ENCODE measurements around the gene QARS1. TPM values are rescaled to one million over a fixed set of nuclear protein-coding genes. Genes with fewer than 3 reads are reported as not detected.
A peak's percentile ranks its signal among the peaks of the same experiment; 100 is the strongest.

The QARS1 gene
- 220 and 257 TPM in 2 replicates for total RNA-seq (2014; rRNA removed; shearing (Covaris generic); ENCODE audit: low replicate concordance)

DNA sequence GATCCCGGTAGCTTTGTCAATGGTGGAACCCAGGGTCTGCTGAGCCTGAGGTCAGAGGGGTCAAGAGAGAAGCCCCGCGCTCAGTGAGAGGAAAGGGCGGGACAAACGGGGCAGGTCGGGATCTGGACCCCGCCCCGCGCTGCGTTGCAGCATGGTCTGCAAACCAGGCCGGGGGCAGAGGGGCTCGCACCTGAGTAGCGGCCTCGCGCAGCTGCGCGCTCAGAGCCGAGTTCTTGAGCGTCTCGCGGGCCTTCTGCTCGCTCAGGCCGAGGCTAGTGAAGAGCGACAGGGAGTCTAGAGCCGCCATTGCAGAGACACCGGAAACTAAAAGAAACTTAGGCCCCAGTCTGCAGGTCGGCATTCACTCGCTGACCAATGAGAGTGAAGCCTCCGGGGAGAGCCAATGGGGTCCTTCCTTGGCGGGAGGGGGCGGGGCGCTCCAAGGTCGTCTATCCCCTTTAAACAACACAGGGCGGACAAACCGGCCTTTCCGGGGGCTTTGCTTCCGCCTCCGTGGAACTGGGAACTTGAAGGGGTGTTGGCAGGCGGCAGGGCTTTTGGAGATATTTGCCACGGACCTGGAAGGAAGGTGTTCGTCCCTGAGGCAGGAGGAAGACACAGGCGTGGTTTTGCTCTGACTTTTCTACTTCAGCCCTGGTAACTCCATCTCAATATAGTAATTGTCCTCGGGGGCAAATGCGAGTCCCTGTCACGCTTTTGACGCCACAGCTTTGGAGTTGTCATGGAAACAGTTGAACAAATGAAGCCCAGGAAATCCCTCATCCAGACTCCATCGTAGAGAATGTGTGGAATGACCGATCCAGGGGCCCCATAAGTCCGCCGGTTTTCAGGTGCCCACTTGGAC lies at the start of gene QARS1:
QARS1 (minus strand) TSS at position 331 of the 865 bp plus-strand sequence; CDS start at position 307, 24 bp downstream.
- peak within 1 kb of the TSS; percentile 93; the same call in 1 of the 2 replicates for H2AFZ ChIP-seq (ENCODE audit: low read length)
- peak within 1 kb of the TSS; percentile 58 for H3K27ac ChIP-seq (ENCODE audit: low read length)
- no peaks in the 10 kb centered on the region for H3K9me2 ChIP-seq (replicated peaks; ENCODE audit: insufficient read depth, low read length)
- peak; percentile 97 for DNase-seq
- peak within 1 kb of the TSS; percentile 98 for H3K4me3 ChIP-seq (ENCODE audit: low read length)
- H3K79me2 ChIP-seq (ENCODE audit: low read length), result peaks cover 23% of the 10 kb centered on the region
- H3K9ac ChIP-seq (ENCODE audit: low read length), result peak within 1 kb of the TSS; percentile 97
- no peaks in the 10 kb centered on the region for H3K27me3 ChIP-seq (ENCODE audit: low read length)
- no peaks in the 10 kb centered on the region for H4K20me1 ChIP-seq (ENCODE audit: insufficient read depth, low read depth, low read length)
- H3K4me1 ChIP-seq (ENCODE audit: low read length), result peaks cover 25% of the 10 kb centered on the region
- H3K36me3 ChIP-seq (ENCODE audit: insufficient read depth, low read length), result peaks cover 31% of the 10 kb centered on the region
- no peaks in the 10 kb centered on the region for H3K9me3 ChIP-seq (ENCODE audit: low read length)
- H3K4me2 ChIP-seq (ENCODE audit: low read depth, low read length, poor library complexity, severe bottlenecking), result peak within 1 kb of the TSS; percentile 98

DNA sequence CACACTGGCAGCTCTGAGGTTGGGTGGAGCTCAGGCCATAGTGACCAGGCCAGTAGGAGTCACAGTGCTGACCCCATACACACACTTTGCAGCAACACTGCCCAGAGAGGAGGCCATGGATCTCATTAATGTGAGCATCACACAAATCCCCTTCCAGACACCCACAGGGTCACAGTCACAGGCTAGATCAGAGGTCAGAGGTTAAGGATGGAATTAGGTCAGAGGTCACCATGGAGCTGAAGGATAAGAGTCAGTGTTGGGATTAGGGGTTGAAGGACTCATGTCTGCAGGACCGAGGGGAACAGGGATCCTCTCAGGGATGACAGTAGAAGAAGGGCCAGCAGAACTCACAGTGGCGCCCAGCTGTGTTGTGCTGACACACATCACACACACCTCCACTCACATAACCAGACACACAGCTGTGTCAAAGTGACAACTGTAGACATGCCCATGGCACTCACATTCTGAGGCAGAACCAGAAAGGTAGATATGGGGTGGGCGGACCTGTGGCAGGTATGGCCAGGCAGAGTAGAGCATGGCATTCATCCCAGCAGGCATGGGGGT lies 48.9 kb upstream of the QARS1 start:
- Histone ChIP-seq H3K79me2 (ENCODE audit: low read length) (no peaks in the 10 kb centered on the region), H2AFZ (ENCODE audit: low read length) (no peak overlapping the region), H3K36me3 (ENCODE audit: insufficient read depth, low read length) (no peaks in the 10 kb centered on the region), H3K4me3 (ENCODE audit: low read length) (no peak overlapping the region), H4K20me1 (ENCODE audit: insufficient read depth, low read depth, low read length) (no peaks in the 10 kb centered on the region), H3K9ac (ENCODE audit: low read length) (no peak overlapping the region), H3K4me2 (ENCODE audit: low read depth, low read length, poor library complexity, severe bottlenecking) (no peak overlapping the region), H3K4me1 (ENCODE audit: low read length) (no peaks in the 10 kb centered on the region), H3K9me3 (ENCODE audit: low read length) (no peaks in the 10 kb centered on the region), H3K9me2 (replicated peaks; ENCODE audit: insufficient read depth, low read length) (no peaks in the 10 kb centered on the region), H3K27ac (ENCODE audit: low read length) (no peak overlapping the region), H3K27me3 (ENCODE audit: low read length) (no peaks in the 10 kb centered on the region)
- DNase-seq, result no peak

DNA sequence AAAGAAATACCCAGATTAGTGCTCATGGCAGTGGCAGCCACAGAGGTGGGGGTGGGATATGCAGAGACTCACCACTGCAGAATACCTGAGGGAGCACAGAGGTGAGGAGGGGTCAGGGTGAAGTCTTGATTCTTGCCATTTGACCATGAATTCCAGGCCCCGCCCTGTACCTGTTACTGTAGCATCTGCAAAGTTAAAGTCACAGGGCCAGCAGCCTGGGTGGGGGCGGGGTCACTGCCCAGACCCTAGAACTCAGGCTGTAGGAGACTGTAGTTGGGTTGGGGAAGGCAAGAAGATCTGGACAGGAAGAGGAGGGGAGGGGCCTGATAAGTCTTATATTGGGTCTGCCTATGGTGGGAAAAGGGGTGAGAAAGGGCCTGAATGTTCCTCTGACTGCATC lies 47.1 kb upstream of the QARS1 start:
- Histone ChIP-seq H3K9me2 (replicated peaks; ENCODE audit: insufficient read depth, low read length) (no peaks in the 10 kb centered on the region), H3K79me2 (ENCODE audit: low read length) (no peaks in the 10 kb centered on the region), H2AFZ (ENCODE audit: low read length) (no peak overlapping the region), H3K4me2 (ENCODE audit: low read depth, low read length, poor library complexity, severe bottlenecking) (no peak overlapping the region), H3K36me3 (ENCODE audit: insufficient read depth, low read length) (no peaks in the 10 kb centered on the region), H3K9ac (ENCODE audit: low read length) (no peak overlapping the region), H3K9me3 (ENCODE audit: low read length) (no peaks in the 10 kb centered on the region), H3K27ac (ENCODE audit: low read length) (no peak overlapping the region), H3K27me3 (ENCODE audit: low read length) (no peaks in the 10 kb centered on the region), H4K20me1 (ENCODE audit: insufficient read depth, low read depth, low read length) (no peaks in the 10 kb centered on the region), H3K4me1 (ENCODE audit: low read length) (no peaks in the 10 kb centered on the region), H3K4me3 (ENCODE audit: low read length) (no peak overlapping the region)
- no peak for DNase-seq

DNA sequence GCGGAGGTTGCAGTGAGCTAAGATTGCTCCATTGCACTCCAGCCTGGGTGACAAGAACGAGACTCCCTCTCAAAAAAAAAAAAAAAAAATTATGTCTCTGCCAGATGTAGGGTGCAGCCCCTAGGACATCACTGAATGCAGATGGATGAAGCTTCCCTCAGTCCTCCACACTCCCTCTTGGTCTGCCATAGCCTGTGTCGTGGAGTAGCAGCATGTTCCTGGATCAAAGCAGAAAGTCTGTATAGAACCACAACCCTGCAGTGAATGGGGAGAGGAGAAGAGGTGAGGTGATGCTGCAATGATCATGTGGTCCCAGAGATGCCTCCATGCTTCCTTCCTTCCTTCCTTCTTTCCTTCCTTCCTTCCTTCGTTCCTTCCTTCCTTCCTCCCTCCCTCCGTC lies 43.6 kb upstream of the QARS1 start:
- no peak overlapping the region for H3K4me2 ChIP-seq (ENCODE audit: low read depth, low read length, poor library complexity, severe bottlenecking)
- H3K4me1 ChIP-seq (ENCODE audit: low read length), result no peaks in the 10 kb centered on the region
- no peak for DNase-seq
- no peaks in the 10 kb centered on the region for H3K9me2 ChIP-seq (replicated peaks; ENCODE audit: insufficient read depth, low read length)
- no peaks in the 10 kb centered on the region for H4K20me1 ChIP-seq (ENCODE audit: insufficient read depth, low read depth, low read length)
- no peaks in the 10 kb centered on the region for H3K27me3 ChIP-seq (ENCODE audit: low read length)
- no peaks in the 10 kb centered on the region for H3K36me3 ChIP-seq (ENCODE audit: insufficient read depth, low read length)
- H3K9me3 ChIP-seq (ENCODE audit: low read length), result no peaks in the 10 kb centered on the region
- H3K9ac ChIP-seq (ENCODE audit: low read length), result no peak overlapping the region
- H2AFZ ChIP-seq (ENCODE audit: low read length), result no peak overlapping the region
- H3K4me3 ChIP-seq (ENCODE audit: low read length), result no peak overlapping the region
- H3K27ac ChIP-seq (ENCODE audit: low read length), result no peak overlapping the region
- no peaks in the 10 kb centered on the region for H3K79me2 ChIP-seq (ENCODE audit: low read length)

DNA sequence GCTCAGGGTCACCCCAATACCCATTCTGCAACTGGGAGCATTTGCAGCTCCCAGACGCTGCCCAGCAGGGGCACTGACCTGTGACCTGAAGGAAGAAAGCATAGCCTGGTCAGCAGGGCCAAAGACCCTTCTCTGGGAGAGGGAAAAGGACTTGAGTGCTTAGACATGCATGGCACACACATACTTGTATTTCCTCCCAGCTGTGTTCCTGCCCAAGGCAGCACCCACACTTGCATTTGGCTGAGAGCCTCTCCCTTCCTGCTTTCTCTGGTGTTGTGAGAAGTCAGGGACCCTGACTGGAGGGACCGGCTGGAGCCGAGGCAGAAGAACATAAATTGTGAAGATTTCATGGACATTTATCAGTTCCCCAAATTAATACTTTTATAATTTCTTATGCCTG lies 35.5 kb upstream of the QARS1 start:
- H3K27ac ChIP-seq (ENCODE audit: low read length), result no peak overlapping the region
- H2AFZ ChIP-seq (ENCODE audit: low read length), result no peak overlapping the region
- no peaks in the 10 kb centered on the region for H3K9me2 ChIP-seq (replicated peaks; ENCODE audit: insufficient read depth, low read length)
- H3K9me3 ChIP-seq (ENCODE audit: low read length), result no peaks in the 10 kb centered on the region
- no peaks in the 10 kb centered on the region for H3K36me3 ChIP-seq (ENCODE audit: insufficient read depth, low read length)
- no peak overlapping the region for H3K9ac ChIP-seq (ENCODE audit: low read length)
- no peaks in the 10 kb centered on the region for H3K79me2 ChIP-seq (ENCODE audit: low read length)
- H3K4me1 ChIP-seq (ENCODE audit: low read length), result no peaks in the 10 kb centered on the region
- no peak overlapping the region for H3K4me2 ChIP-seq (ENCODE audit: low read depth, low read length, poor library complexity, severe bottlenecking)
- no peak for DNase-seq
- H4K20me1 ChIP-seq (ENCODE audit: insufficient read depth, low read depth, low read length), result no peaks in the 10 kb centered on the region
- H3K4me3 ChIP-seq (ENCODE audit: low read length), result no peak overlapping the region
- no peaks in the 10 kb centered on the region for H3K27me3 ChIP-seq (ENCODE audit: low read length)

DNA sequence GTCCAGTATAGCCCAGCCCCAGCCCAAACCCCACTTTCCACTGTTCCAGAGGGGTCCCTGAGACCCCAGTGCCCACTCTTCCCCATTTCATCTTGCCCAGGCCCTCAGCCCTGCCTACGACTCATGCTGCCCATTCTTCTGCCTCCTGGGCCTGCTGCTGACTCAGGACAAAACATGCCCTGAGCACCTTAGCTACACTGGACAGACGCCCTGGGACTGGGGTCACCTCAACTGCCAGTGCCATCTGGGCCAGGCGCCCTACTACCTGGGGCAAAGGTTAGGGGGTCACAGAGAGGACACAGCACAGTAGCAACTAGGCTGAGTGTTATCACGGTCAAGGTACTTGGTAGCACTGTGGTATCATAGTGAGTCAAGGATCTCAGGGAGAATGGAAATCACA lies 30.9 kb upstream of the QARS1 start:
- no peak for DNase-seq
- Histone ChIP-seq H3K79me2 (ENCODE audit: low read length) (no peaks in the 10 kb centered on the region), H3K9ac (ENCODE audit: low read length) (no peak overlapping the region), H3K36me3 (ENCODE audit: insufficient read depth, low read length) (no peaks in the 10 kb centered on the region), H3K4me1 (ENCODE audit: low read length) (no peaks in the 10 kb centered on the region), H3K27me3 (ENCODE audit: low read length) (no peaks in the 10 kb centered on the region), H3K9me3 (ENCODE audit: low read length) (no peaks in the 10 kb centered on the region), H3K4me3 (ENCODE audit: low read length) (no peak overlapping the region), H3K9me2 (replicated peaks; ENCODE audit: insufficient read depth, low read length) (no peaks in the 10 kb centered on the region), H3K4me2 (ENCODE audit: low read depth, low read length, poor library complexity, severe bottlenecking) (no peak overlapping the region), H3K27ac (ENCODE audit: low read length) (no peak overlapping the region), H2AFZ (ENCODE audit: low read length) (no peak overlapping the region), H4K20me1 (ENCODE audit: insufficient read depth, low read depth, low read length) (no peaks in the 10 kb centered on the region)

DNA sequence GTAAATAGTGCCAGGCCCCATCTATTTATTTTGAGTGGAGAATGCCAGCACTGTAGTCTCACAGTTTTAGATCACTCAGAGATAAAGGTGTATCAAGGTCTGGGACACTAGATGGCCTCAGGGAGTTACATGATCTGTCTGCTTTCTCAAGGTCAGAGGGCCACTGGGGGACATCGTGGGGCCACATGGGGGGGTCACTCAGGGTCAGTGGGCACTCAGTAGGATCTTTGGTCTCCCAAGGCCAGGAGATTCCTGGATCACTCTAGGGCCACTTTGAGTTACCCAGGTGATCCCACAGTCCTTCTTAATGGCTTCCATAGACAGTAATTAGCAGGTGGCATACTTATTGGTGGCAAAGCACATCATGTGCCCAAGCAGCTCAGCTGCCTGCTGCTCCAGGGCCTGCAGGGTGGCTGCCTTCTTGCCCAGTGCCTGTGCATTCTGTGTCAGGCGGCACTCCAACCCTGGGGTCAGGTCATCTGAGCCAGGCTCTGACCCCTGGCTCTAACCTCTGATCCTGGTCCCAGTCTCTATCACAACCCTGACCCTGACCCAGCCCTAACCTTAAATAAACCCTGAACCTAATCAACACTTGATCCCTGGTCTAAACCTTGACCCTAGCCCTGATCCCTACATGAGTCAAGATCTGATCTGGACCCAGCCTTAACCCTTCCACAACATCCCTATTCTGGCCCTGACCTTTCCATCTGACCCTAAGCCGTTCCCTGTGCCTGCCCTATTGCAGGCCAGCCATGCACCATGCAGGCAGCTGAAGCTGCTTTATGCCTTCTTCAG lies 30.1 kb upstream of the QARS1 start:
- H3K79me2 ChIP-seq (ENCODE audit: low read length), result no peaks in the 10 kb centered on the region
- H3K4me2 ChIP-seq (ENCODE audit: low read depth, low read length, poor library complexity, severe bottlenecking), result no peak overlapping the region
- H2AFZ ChIP-seq (ENCODE audit: low read length), result no peak overlapping the region
- H3K9me3 ChIP-seq (ENCODE audit: low read length), result no peaks in the 10 kb centered on the region
- no peaks in the 10 kb centered on the region for H3K36me3 ChIP-seq (ENCODE audit: insufficient read depth, low read length)
- no peaks in the 10 kb centered on the region for H3K27me3 ChIP-seq (ENCODE audit: low read length)
- no peaks in the 10 kb centered on the region for H4K20me1 ChIP-seq (ENCODE audit: insufficient read depth, low read depth, low read length)
- H3K27ac ChIP-seq (ENCODE audit: low read length), result no peak overlapping the region
- no peak overlapping the region for H3K9ac ChIP-seq (ENCODE audit: low read length)
- H3K9me2 ChIP-seq (replicated peaks; ENCODE audit: insufficient read depth, low read length), result no peaks in the 10 kb centered on the region
- H3K4me3 ChIP-seq (ENCODE audit: low read length), result no peak overlapping the region
- no peaks in the 10 kb centered on the region for H3K4me1 ChIP-seq (ENCODE audit: low read length)
- no peak for DNase-seq
